ENCODE data around the gene CCDC39. TPM values are rescaled to one million over a fixed set of nuclear protein-coding genes. Genes with fewer than 3 reads are reported as not detected.

CCDC39 gene
- total and polyA plus RNA-seq, 2 of the 4 experiments (the other 2 are of a cell fraction), result not detected

- ATAC-seq (ENCODE audit: low read depth) (no peak), DNase-seq (no peak)
- Histone ChIP-seq H3K18ac (ENCODE audit: low read depth, low read length) (no peak overlapping the region), H2BK20ac (ENCODE audit: low read depth, low read length) (no peak overlapping the region), H3K4me2 (ENCODE audit: low read depth, low read length) (no peak overlapping the region), H4K5ac (ENCODE audit: low read depth, low read length) (no peak overlapping the region), H4K91ac (ENCODE audit: insufficient read depth, low read depth, low read length) (no peak overlapping the region), H3K9me1 (ENCODE audit: insufficient read depth, low read length) (no peaks in the 10 kb centered on the region), H2AFZ (replicated peaks; ENCODE audit: low read length, poor library complexity) (no peak overlapping the region), H3K9ac (ENCODE audit: low read depth, low read length) (no peak overlapping the region), H3K27me3 (ENCODE audit: control insufficient read depth, insufficient read depth, low read length) (no peaks in the 10 kb centered on the region), H3K27ac (ENCODE audit: insufficient read depth, low read length) (no peak overlapping the region), H2BK15ac (ENCODE audit: low read depth, low read length) (no peak overlapping the region), H2BK5ac (ENCODE audit: low read depth, low read length, poor library complexity, severe bottlenecking) (no peak overlapping the region), H3K14ac (replicated peaks; ENCODE audit: low read depth, low read length) (no peak overlapping the region), H2AK9ac (replicated peaks; ENCODE audit: low read depth, low read length, poor library complexity) (no peak overlapping the region), H3K79me1 (ENCODE audit: low read depth in 1 of 2, low read length in 2 of 2) (no peaks in the 10 kb centered on the region; a peak in 1 of 4 replicates), H4K8ac (ENCODE audit: low read depth in 2 of 2, low read length in 2 of 2) (no peak overlapping the region), H2BK120ac (ENCODE audit: low read depth, low read length) (no peak overlapping the region), H3K4me3 (ENCODE audit: insufficient read depth, low read depth, low read length) (no peak overlapping the region), H3K4ac (ENCODE audit: low read depth, low read length) (no peak overlapping the region), H3K36me3 (ENCODE audit: control insufficient read depth, insufficient read depth, low read length) (peaks cover 3% of the 10 kb centered on the region; the same call in 1 of the 2 replicates), H3K56ac (ENCODE audit: extremely low read depth, insufficient read depth, low read length) (no peak overlapping the region), H4K20me1 (ENCODE audit: insufficient read depth, low read length) (no peaks in the 10 kb centered on the region), H3K9me3 (ENCODE audit: control insufficient read depth, insufficient read depth, low read length) (no peaks in the 10 kb centered on the region), H3K4me1 (ENCODE audit: control insufficient read depth, insufficient read depth, low read length) (no peaks in the 10 kb centered on the region), H2AK5ac (ENCODE audit: low read depth, low read length) (no peak overlapping the region), H3K23ac (ENCODE audit: low read depth, low read length) (no peak overlapping the region)
- intact Hi-C loops (cut with micrococcal nuclease), result loop anchor here (5.0 kb wide), 1 partner anchor 653 kb away; no protein-coding TSS in a partner anchor
- ChIA-PET POLR2A (ENCODE audit: unreplicated experiment) (no interaction called here), CTCF (no interaction called here)
- TF ChIP-seq MAZ (IDR thresholded peaks at IDR 0.05; ENCODE audit: borderline replicate concordance, low read depth, low read length) (no peak), USF2 (IDR thresholded peaks at IDR 0.05; ENCODE audit: low read depth, low read length) (no peak), MAFK (IDR thresholded peaks at IDR 0.05; ENCODE audit: low read depth, low read length) (no peak), CEBPB (IDR thresholded peaks at IDR 0.05; ENCODE audit: low read depth, low read length) (no peak), ELK1 (IDR thresholded peaks at IDR 0.05; ENCODE audit: borderline replicate concordance, low read depth, low read length) (no peak), FOS (IDR thresholded peaks at IDR 0.05; ENCODE audit: low read depth, low read length) (no peak)
- no TSS peak for BruUV-seq (replicated peaks)
- no CpG with 5 or more reads among the region's 2 CpGs for WGBS, 2 experiments (ENCODE audit: extremely low coverage in 2 of 2, insufficient read length in 1 of 2)
- dilution Hi-C loops (cut with HindIII; ENCODE audit: low sequenced_read_pairs, unreplicated experiment), result no loop called here
- in situ Hi-C loops (cut with MboI; ENCODE audit: low sequenced_read_pairs), result loop anchor here (25.0 kb wide), 1 partner anchor 812 kb away; no protein-coding TSS in a partner anchor
Observed at GRCh38 chr3:180624714-180625113, 54.6 kb downstream of the CCDC39 start.
